WERI-Rb-1 (cell line): ENCODE data around the gene HERC6.
"Not testable (repeated sequence)": the region's sequence is repeated elsewhere in the genome, so short reads cannot be mapped to it uniquely, and the experiment has no call there.

ENCODE experiments used
- DNase-seq: peaks from one replicate; pipeline ENCODE4 v3.0.0-alpha.2; 2020
- H3K27ac ChIP-seq: fragments of 250-450 bp; sonication (Bioruptor Pico); 2 replicates; pipeline ENCODE4 v1.5.1; 2020; ENCODE audit warnings: mild to moderate bottlenecking, moderate library complexity
- H3K27me3 ChIP-seq: fragments of 250-450 bp; sonication (Bioruptor Pico); 2 replicates; pipeline ENCODE4 v1.5.1; 2021; ENCODE audit warnings: mild to moderate bottlenecking, low read depth, moderate library complexity; ENCODE audit not compliant: insufficient read depth, severe bottlenecking
- H3K36me3 ChIP-seq: fragments of 250-450 bp; sonication (Bioruptor Pico); 2 replicates; pipeline ENCODE4 v1.5.1; 2020; ENCODE audit warnings: mild to moderate bottlenecking, moderate library complexity
- H3K4me3 ChIP-seq: 2 replicates; pipeline ENCODE4 v1.5.1; 2011; ENCODE audit warnings: low read depth, mild to moderate bottlenecking, control low read depth, low read length
- H3K9me3 ChIP-seq: fragments of 250-450 bp; sonication (Bioruptor Pico); 2 replicates; pipeline ENCODE4 v1.5.1; 2021; ENCODE audit warnings: mild to moderate bottlenecking, moderate library complexity; ENCODE audit not compliant: severe bottlenecking
- TF ChIP-seq, protein P1 (sequence below): IDR thresholded peaks from 2 replicates; pipeline ENCODE4 v1.5.1; 2011; ENCODE audit warnings: low read depth, mild to moderate bottlenecking, control low read depth, inconsistent platforms, low read length

HERC6 gene

DNA sequence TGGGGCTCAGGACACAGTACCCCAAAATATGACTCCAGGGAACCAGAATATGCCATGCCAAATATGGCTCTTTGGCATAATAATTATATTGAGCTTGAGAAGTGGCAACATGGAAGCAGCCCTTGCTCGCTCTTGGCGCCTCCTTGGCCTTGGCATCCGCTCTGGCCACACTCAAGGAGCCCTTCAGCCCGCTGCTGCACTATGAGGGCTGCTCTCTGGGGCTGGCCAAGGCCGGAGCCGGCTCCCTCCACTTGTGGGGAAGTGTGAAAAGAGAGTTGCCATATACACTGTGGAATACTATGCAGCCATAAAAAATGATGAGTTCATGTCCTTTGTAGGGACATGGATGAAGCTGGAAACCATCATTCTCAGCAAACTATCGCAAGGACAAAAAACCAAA, 18.4 kb upstream of the HERC6 start:
- DNase-seq = no peak
- H3K27ac ChIP-seq = no peak overlapping the region
- H3K36me3 ChIP-seq = no peaks in the 10 kb centered on the region
- H3K4me3 ChIP-seq = no peak overlapping the region
- no peaks in the 10 kb centered on the region for H3K27me3 ChIP-seq
- TF ChIP-seq, protein P1, sequence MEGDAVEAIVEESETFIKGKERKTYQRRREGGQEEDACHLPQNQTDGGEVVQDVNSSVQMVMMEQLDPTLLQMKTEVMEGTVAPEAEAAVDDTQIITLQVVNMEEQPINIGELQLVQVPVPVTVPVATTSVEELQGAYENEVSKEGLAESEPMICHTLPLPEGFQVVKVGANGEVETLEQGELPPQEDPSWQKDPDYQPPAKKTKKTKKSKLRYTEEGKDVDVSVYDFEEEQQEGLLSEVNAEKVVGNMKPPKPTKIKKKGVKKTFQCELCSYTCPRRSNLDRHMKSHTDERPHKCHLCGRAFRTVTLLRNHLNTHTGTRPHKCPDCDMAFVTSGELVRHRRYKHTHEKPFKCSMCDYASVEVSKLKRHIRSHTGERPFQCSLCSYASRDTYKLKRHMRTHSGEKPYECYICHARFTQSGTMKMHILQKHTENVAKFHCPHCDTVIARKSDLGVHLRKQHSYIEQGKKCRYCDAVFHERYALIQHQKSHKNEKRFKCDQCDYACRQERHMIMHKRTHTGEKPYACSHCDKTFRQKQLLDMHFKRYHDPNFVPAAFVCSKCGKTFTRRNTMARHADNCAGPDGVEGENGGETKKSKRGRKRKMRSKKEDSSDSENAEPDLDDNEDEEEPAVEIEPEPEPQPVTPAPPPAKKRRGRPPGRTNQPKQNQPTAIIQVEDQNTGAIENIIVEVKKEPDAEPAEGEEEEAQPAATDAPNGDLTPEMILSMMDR = no peak
- peaks cover 7% of the 10 kb centered on the region for H3K9me3 ChIP-seq

DNA sequence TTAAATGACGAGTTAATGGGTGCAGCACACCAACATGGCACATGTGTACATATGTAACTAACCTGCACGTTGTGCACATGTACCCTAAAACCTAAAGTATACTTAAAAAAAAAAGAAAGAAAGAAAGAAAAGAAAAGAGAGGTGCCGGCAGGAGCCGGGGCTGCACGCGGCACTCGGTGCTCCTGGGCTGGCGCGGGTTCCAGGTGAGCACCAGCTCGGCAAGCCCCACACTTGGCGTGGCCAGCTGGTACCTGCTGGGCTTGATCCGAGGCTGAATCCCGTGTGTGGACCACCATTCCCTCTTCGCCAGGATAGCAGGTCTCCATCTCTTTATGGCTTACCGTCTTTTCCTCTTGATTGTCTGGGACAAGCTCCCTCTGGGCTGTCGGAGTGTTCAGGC, 17.9 kb upstream of the HERC6 start:
- Histone ChIP-seq H3K27me3 (no peaks in the 10 kb centered on the region), H3K27ac (no peak overlapping the region), H3K9me3 (peaks cover 7% of the 10 kb centered on the region), H3K36me3 (no peaks in the 10 kb centered on the region), H3K4me3 (no peak overlapping the region)
- TF ChIP-seq, protein P1 = no peak
- DNase-seq = no peak

DNA sequence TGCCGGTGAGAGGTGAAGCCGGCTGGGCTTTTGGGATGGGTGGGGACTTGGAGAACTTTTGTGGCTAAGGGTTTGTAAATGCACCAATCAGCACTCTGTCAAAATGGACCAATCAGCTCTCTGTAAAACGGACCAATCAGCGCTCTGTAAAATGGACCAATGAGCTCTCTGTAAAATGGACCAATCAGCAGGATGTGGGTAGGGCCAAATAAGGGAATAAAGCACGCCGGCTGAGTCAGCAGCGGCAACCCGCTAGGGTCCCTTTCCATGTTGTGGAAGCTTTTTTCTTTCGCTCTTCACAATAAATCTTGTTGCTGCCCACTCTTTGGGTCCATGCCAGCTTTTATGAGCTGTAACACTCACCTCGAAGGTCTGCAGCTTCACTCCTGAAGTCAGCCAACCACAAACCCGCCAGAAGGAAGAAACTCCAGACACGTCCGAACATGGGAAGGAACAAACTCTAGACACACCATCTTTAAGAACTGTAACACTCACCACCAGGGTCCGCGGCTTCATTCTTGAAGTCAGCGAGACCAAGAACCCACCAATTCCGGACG, 17.4 kb upstream of the HERC6 start:
- H3K36me3 ChIP-seq, H3K9me3 ChIP-seq, H3K4me3 ChIP-seq, DNase-seq, H3K27me3 ChIP-seq, H3K27ac ChIP-seq: not testable (repeated sequence)

DNA sequence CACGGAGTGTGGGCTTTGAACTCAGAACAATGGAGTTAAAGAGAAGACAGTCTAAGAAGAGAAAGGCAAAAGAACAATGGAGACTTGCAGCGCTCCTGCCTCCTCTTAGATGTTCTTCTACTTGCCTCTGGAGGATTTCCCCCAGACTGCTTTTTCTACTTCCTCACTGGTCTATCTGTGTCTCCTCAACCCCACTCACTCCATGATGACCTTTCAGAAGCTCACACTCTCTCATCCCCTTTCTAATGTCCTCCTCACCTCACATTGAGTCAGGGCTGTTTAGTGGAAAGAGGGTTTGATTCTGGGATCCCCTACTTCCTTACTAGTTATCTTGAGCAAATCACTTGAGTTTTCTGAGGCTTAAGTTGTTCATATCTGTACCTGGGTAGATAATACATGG, 12.2 kb upstream of the HERC6 start:
- peaks cover 2% of the 10 kb centered on the region for H3K9me3 ChIP-seq
- no peak overlapping the region for H3K4me3 ChIP-seq
- no peak overlapping the region for H3K27ac ChIP-seq
- no peak for DNase-seq
- no peaks in the 10 kb centered on the region for H3K27me3 ChIP-seq
- TF ChIP-seq, protein P1 = no peak
- no peaks in the 10 kb centered on the region for H3K36me3 ChIP-seq

DNA sequence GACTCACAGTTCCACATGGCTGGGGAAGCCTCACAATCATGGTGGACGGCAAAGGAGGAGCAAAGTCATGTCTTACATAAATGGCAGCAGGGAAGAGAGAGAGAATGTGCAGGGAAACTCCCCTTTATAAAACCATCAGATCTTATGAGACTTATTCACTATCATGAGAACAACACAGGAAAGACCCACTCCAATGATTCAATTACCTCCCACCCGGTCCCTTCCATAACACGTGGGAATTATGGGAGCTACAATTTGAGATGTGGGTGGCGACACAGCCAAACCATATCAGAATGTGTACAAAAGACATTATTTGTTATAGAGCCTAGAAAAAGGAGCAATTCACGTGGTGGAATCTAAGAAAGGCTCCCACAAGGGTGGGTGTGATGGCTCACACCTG, 10.8 kb upstream of the HERC6 start:
- peaks cover 2% of the 10 kb centered on the region for H3K9me3 ChIP-seq
- no peak for DNase-seq
- no peaks in the 10 kb centered on the region for H3K27me3 ChIP-seq
- H3K36me3 ChIP-seq = no peaks in the 10 kb centered on the region
- H3K27ac ChIP-seq = no peak overlapping the region
- TF ChIP-seq, protein P1 = no peak
- no peak overlapping the region for H3K4me3 ChIP-seq

DNA sequence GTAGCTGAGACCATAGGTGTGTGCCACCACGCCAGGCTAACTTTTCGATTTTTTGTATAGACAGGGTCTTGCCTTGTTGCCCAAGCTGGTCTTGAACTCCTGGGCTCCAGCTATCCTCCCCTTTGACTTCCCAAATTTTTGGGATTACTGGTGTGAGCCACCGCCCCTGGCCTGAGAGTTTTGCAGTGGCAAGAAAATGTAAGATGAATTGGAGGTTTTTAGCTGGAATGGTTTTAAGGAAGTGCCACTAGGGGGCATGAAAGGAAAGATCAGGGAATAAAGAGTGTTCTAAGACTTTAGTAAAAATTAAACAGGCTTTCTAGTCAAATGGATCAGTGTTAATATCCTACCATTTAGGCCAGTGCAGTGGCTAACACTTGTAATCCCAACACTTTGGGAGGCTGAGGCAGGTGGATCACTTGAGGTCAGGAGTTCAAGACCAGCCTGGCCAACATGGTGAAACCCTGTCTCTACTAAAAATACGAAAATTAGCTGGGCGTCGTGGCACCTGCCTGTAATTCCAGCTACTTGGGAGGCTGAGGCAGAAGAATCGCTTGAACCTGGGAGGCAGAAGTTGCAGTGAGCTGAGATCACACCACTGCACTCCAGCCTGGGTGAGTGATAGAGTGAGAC, 9.4 kb upstream of the HERC6 start:
- not testable (repeated sequence) for DNase-seq, H3K4me3 ChIP-seq, H3K27ac ChIP-seq, H3K9me3 ChIP-seq, H3K27me3 ChIP-seq, H3K36me3 ChIP-seq
- TF ChIP-seq, protein P1 = peak; percentile 39
